Hepatocyte (in vitro differentiated cells): ENCODE measurements around the gene NINJ1. TPM values are rescaled to one million over a fixed set of nuclear protein-coding genes. Genes with fewer than 3 reads are reported as not detected.

ENCODE experiments used
- DNase-seq: peaks from one replicate; pipeline ENCODE4 v3.0.0-alpha.2; 2016; ENCODE audit warnings: low spot score
- H2AFZ ChIP-seq: fragments of 200-600 bp; sonication (generic); 2 replicates; pipeline ENCODE4 v1.6.0; 2016; ENCODE audit warnings: antibody characterized with exemption, mild to moderate bottlenecking
- H3K27ac ChIP-seq: fragments of 200-600 bp; sonication (generic); 2 replicates; pipeline ENCODE4 v1.5.1; 2016; ENCODE audit warnings: mild to moderate bottlenecking
- H3K27me3 ChIP-seq: fragments of 200-600 bp; sonication (generic); 2 replicates; pipeline ENCODE4 v1.6.1; 2016
- H3K36me3 ChIP-seq: fragments of 200-600 bp; sonication (generic); replicated peaks from 2 replicates; pipeline ENCODE4 v1.5.1; 2016; ENCODE audit warnings: low read depth; ENCODE audit not compliant: insufficient read depth
- H3K4me1 ChIP-seq: fragments of 200-600 bp; sonication (generic); 2 replicates; pipeline ENCODE4 v1.5.1; 2016; ENCODE audit warnings: mild to moderate bottlenecking, moderate library complexity; ENCODE audit not compliant: insufficient read depth
- H3K4me2 ChIP-seq: fragments of 200-600 bp; sonication (generic); 2 replicates; pipeline ENCODE4 v1.6.0; 2016
- H3K4me3 ChIP-seq: fragments of 200-600 bp; sonication (generic); 2 replicates; pipeline ENCODE4 v1.5.1; 2016; ENCODE audit warnings: mild to moderate bottlenecking
- H3K79me2 ChIP-seq: fragments of 200-600 bp; sonication (generic); 2 replicates; pipeline ENCODE4 v1.6.0; 2017; ENCODE audit warnings: mild to moderate bottlenecking
- H3K9me2 ChIP-seq: fragments of 200-600 bp; sonication (generic); replicated peaks from 2 replicates; pipeline ENCODE4 v1.6.0; 2017; ENCODE audit warnings: mild to moderate bottlenecking; ENCODE audit not compliant: insufficient read depth
- H3K9me3 ChIP-seq: fragments of 200-600 bp; sonication (generic); 2 replicates; pipeline ENCODE4 v1.5.1; 2016; ENCODE audit warnings: low read depth, mild to moderate bottlenecking
- H4K20me1 ChIP-seq: fragments of 200-600 bp; sonication (generic); 2 replicates; pipeline ENCODE4 v1.6.0; 2016; ENCODE audit warnings: mild to moderate bottlenecking; ENCODE audit not compliant: insufficient read depth, poor library complexity, severe bottlenecking
- EZH2 ChIP-seq: fragments of 200-600 bp; sonication (generic); IDR thresholded peaks from 2 replicates; pipeline ENCODE4 v1.6.1; 2016; ENCODE audit warnings: antibody characterized with exemption, mild to moderate bottlenecking, borderline replicate concordance
- EZH2phosphoT487 ChIP-seq: fragments of 200-600 bp; sonication (generic); IDR thresholded peaks from one replicate; pipeline ENCODE4 v1.6.1; 2018; ENCODE audit warnings: antibody characterized with exemption, mild to moderate bottlenecking, low read depth, moderate library complexity; ENCODE audit not compliant: unreplicated experiment, severe bottlenecking
- WGBS: methylation state at CpG from one replicate; pipeline ENCODE4 v1.1.6; 2016; ENCODE audit warnings: low lambda C conversion rate; ENCODE audit errors: missing lambda C conversion rate; 5-methylcytosine and 5-hydroxymethylcytosine counted together
- polyA plus RNA-seq: library from polyadenylated mRNA; unstranded; fragments of >200 nt; fragmentation: Nextera tagmentation; extraction: Ambion mirVana; gene quantifications from 2 replicates; pipeline ENCODE4 v1.2.1, GENCODE V29; 2016
- total RNA-seq: library from RNA; depleted of rRNA; stranded (reverse); fragments of >200 nt; gene quantifications from 2 replicates; pipeline ENCODE4 v1.2.3, GENCODE V29; 2014
- TF ChIP-seq, protein P1 (sequence below): fragments of 200-600 bp; sonication (generic); IDR thresholded peaks from 2 replicates; pipeline ENCODE4 v1.5.1; 2016; ENCODE audit warnings: antibody characterized with exemption, mild to moderate bottlenecking; ENCODE audit not compliant: poor library complexity

Gene NINJ1
- total and polyA plus RNA-seq, 2 experiments from 2014 or later, result 55.4 to 135 TPM

DNA sequence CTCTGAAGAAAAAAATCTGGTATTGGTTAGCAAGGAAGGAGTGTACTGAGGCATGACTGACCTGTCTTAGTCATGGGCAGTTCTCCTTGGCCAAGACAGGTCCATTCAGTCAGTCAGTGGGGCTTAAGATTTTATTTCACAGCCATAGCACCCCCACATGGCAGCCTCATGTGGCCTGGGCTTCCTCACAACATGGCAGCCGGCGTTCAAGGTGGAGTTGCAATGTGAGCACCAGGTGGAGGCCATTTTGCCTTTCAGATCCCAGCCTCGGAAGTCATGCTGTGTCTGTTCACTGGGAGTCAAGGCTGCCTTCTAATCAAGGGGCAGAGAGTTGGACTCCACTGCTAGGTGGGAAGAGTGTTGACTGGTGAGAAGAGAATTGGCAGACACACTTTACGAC is 48.4 kb downstream of the NINJ1 start:
- Histone ChIP-seq H3K4me3 (no peak overlapping the region), H3K9me3 (no peaks in the 10 kb centered on the region), H3K27ac (no peak overlapping the region), H2AFZ (no peak overlapping the region), H3K4me1 (peaks cover 4% of the 10 kb centered on the region), H3K9me2 (no peaks in the 10 kb centered on the region), H3K79me2 (no peaks in the 10 kb centered on the region), H3K27me3 (no peaks in the 10 kb centered on the region), H4K20me1 (no peaks in the 10 kb centered on the region), H3K4me2 (no peak overlapping the region), H3K36me3 (no peaks in the 10 kb centered on the region)
- TF ChIP-seq, protein P1, sequence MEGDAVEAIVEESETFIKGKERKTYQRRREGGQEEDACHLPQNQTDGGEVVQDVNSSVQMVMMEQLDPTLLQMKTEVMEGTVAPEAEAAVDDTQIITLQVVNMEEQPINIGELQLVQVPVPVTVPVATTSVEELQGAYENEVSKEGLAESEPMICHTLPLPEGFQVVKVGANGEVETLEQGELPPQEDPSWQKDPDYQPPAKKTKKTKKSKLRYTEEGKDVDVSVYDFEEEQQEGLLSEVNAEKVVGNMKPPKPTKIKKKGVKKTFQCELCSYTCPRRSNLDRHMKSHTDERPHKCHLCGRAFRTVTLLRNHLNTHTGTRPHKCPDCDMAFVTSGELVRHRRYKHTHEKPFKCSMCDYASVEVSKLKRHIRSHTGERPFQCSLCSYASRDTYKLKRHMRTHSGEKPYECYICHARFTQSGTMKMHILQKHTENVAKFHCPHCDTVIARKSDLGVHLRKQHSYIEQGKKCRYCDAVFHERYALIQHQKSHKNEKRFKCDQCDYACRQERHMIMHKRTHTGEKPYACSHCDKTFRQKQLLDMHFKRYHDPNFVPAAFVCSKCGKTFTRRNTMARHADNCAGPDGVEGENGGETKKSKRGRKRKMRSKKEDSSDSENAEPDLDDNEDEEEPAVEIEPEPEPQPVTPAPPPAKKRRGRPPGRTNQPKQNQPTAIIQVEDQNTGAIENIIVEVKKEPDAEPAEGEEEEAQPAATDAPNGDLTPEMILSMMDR, result no peak
- 93% methylated on average over 4 of the region's 4 CpGs for WGBS
- no peak for DNase-seq

DNA sequence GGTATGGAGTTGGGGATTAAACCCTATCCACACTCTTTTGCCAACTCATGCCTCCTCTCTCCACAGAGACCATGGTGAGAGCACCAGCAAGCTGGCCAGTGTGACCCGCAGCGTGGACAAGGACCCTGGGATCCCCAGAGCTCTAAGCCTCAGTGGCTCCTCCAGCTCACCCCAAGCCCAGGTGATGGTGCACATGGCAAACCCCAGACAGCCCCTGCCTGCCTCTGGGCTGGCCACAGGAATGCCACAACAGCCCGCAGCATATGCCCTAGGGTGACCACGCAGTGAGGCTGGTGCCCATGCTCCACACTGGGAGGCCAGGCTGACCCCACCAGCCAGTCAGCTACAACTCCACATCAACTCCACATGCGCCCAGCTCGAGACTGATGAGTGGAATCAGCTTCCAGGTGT is 49.6 kb downstream of the NINJ1 start:
- Histone ChIP-seq H2AFZ (no peak overlapping the region), H4K20me1 (no peaks in the 10 kb centered on the region), H3K36me3 (no peaks in the 10 kb centered on the region), H3K4me1 (peaks cover 4% of the 10 kb centered on the region), H3K27me3 (no peaks in the 10 kb centered on the region), H3K9me3 (no peaks in the 10 kb centered on the region), H3K79me2 (no peaks in the 10 kb centered on the region), H3K4me2 (no peak overlapping the region), H3K4me3 (no peak overlapping the region), H3K27ac (no peak overlapping the region), H3K9me2 (no peaks in the 10 kb centered on the region)
- TF ChIP-seq, protein P1, result no peak
- TF ChIP-seq EZH2, result no peak
- no peak for TF ChIP-seq EZH2phosphoT487
- DNase-seq, result no peak
- WGBS, result 95% methylated on average over 6 of the region's 6 CpGs

DNA sequence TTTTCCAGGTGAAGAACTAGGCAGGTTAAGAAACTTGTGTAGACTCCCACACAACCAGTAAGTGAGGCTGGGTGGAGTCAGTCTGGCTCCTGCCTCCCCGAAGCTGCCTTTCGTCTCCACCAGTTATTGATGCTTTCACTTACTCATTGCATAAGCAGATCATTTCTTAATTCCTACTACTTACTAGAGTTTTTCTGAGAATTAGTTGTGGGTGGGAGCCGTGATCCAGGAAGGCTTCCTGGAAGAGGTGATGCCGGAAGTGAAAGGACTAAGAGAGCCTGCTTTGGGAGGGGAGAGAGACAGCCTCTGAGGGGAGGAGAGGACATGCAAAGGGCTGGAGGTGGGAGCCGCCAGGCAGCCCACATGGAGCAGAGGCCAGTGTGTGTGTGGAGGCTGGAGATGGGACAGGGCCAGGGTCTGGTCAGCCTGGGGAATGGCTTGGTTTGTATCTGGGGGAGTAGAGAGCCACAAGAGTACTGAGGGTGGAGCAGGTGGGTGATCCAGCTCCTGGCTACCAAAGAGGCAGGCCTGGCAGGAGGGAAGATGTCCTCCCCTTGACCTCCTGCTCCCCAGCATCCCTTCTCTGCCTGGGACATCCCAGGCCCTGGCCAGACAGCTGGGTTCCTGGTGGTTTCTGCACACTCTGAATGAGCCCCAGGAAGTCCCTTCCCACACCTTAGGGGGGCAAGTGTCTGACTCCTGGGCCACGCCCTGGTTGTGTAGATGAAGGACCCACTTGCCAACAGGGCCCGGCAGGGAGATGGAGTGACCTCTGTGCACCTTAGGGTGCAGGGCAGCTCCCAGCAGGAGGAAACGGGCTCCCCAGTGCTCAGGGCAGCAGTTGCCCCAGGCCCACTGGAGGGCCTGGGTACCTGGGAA is 50.2 kb downstream of the NINJ1 start:
- 90% methylated on average over 8 of the region's 8 CpGs for WGBS
- Histone ChIP-seq H3K9me2 (no peaks in the 10 kb centered on the region), H3K27ac (no peak overlapping the region)

More for the DNA sequence above, 50.2 kb downstream of the NINJ1 start:
- Histone ChIP-seq H4K20me1 (no peaks in the 10 kb centered on the region), H3K4me2 (no peak overlapping the region), H2AFZ (no peak overlapping the region), H3K4me1 (peaks cover 4% of the 10 kb centered on the region), H3K27me3 (no peaks in the 10 kb centered on the region), H3K36me3 (no peaks in the 10 kb centered on the region), H3K9me3 (no peaks in the 10 kb centered on the region), H3K4me3 (no peak overlapping the region), H3K79me2 (no peaks in the 10 kb centered on the region)
- no peak for TF ChIP-seq EZH2phosphoT487
- TF ChIP-seq, protein P1, result no peak
- TF ChIP-seq EZH2, result no peak
- no peak for DNase-seq
